Fibroblast of lung (primary cell): ENCODE results near the gene RBM33.

Source experiments
- CTCF ChIP-seq, 2 donors: IDR thresholded peaks in 1 of 2; conservative IDR thresholded peaks in 1 of 2; 1 replicate in 1 of 2; 2 replicates in 1 of 2; pipeline ENCODE4 v1.5.1; 2011 to 2012; ENCODE audit warnings: low read length in 2 of 2, control low read depth in 1 of 2, inconsistent platforms in 1 of 2, low read depth in 1 of 2, mild to moderate bottlenecking in 1 of 2
- EZH2 ChIP-seq: IDR thresholded peaks from 2 replicates; pipeline ENCODE4 v1.5.1; 2012; ENCODE audit warnings: low read length, control low read depth, mild to moderate bottlenecking; ENCODE audit errors: missing control alignments

GRCh38 chr7:155773531-155773930 lies 129.1 kb downstream of the RBM33 start:
- no peak for TF ChIP-seq EZH2
- no peak for TF ChIP-seq CTCF (conservative IDR thresholded peaks at IDR 0.05 in 1 of 2, IDR thresholded peaks at IDR 0.05 in 1 of 2; ENCODE audit: low read depth in 1 of 2, low read length in 2 of 2)
